Muscle of arm (tissue), 12 donors: Measurements from ENCODE around the gene TPPP2. TPM values are rescaled to one million over a fixed set of nuclear protein-coding genes. Genes with fewer than 3 reads are reported as not detected.
A peak's percentile ranks its signal among the peaks of the same experiment; 100 is the strongest.
"Not testable (repeated sequence)": the region's sequence is repeated elsewhere in the genome, so short reads cannot be mapped to it uniquely, and the experiment has no call there.

Experiments
- DNase-seq: peaks from one replicate; pipeline ENCODE4 v3.0.0-alpha.2; 2013
- polyA plus RNA-seq, 12 donors: library from polyadenylated mRNA; unstranded; fragments of 120-200 nt; gene quantifications; one replicate each; pipeline ENCODE4 v1.2.1, GENCODE V29; 2013; ENCODE audit not compliant: insufficient read length in 12 of 12

The TPPP2 gene
- polyA plus RNA-seq, 12 donors: 0.34 to 0.78 (median 0.59) TPM; not detected in 2

DNA sequence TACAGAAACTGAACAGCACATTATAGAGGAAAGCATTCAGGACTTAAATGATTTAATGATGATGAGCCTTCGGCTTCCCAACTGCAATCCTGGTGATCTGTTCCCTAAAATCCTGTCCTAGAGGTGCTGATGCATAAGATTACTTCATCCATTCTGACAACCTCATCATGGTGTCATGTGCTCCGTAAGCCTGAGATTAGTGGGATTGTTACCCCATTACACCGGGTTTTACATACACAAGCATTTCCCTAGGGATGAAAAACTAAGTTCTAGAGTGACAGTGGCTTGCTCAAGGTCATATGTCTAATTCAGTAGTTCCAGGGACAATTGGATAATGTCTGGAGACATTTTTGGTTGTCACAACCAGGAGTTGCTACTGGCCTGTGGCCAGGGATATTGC, 7.1 kb downstream of the TPPP2 start:
- DNase-seq: no peak

- DNase-seq: peak; percentile 92
Observed at GRCh38 chr14:21038441-21039422, 8.7 kb downstream of the TPPP2 start.

DNA sequence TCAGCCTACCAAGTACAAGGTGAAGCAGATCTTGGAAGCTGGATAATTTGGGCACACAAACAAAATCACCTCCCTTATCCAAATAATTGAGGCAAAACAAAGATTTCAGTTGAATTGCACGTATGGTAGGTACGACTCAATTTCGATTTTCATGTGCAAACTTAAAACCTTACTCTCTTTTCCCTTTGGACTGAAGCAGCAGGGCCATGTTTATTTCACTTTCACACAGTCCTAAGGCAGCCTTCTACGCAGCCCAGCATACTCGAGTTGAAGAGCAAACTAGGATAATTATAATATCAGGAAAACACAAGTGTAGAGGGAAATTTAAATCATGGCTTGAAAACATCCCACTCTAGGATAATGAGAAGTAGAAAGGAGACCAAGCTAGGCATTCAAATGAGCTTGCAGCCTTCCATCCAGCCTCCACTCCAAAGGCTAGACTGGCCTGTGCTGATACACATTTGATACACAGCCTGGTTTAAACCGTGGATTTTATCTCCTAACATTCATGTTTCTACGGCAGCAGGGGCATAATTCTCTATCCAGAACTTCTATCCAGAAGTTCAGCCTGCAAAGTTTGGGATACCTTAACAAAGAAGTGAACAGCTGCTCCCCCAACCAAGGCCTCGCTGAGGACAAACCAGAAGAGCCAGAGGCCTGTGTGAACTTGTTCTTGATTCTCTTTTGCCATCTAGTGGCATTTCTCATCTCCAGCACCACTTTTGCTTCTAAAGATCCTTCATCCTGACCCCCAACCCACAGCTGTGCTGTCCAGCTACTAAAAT, 9.8 kb downstream of the TPPP2 start:
- peak; percentile 80 for DNase-seq

- no peak for DNase-seq
Observed at GRCh38 chr14:21040370-21040925, 10.4 kb downstream of the TPPP2 start.

DNA sequence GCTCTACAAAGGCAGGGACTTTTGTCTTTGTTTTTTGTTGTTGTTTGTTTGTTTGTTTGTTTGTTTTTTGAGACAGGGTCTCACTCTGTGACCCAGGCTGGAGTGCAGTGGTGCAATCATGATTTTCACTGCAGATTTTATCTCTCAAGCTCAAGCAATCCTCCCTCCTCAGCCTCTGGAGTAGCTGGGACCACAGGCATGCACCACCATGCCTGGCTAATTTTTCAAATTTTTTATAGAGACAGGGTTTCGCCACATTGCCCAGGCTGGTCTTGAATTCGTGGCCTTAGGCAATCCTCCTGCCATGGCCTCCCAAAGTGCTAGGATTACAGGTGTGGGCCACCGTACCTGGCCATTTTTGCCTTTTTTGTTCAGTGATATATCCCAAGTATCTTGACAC, 10.9 kb downstream of the TPPP2 start:
- DNase-seq: not testable (repeated sequence)

DNA sequence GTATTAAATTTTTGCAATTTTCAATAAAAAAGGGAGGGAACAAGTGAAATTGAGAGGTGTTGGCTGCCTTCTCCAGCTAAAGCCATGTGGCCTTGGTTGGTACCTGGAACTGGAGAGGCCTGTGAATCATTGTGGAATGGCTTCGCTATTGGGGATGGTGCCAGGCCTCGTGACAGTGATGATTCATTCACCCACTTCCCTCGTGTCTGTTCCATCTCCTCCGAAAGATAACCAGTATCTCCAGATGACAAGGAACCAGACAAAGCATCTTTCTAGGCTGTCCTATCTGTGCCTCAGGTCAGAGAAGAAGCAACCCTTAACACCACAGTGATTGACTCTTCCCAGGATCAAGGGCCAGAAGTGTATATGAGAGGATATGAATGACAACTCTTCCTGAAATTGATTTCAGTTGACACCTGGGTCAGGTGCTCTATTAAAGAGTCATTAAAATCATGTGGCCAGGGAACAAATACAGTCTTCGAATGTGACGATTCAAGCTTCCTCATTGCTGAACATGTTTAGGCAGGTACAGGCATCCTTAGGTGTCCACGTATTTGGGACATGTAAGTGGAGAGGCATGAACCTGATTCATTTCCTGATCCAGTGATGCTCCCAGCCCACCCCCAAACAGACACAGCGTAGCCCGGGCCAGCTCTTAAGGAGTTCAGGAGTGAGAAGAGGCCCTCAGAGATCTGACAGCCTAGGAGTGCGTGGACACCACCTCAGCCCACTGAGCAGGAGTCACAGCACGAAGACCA, 11.8 kb downstream of the TPPP2 start, which contains the start of gene RNASE7:
RNASE7 (plus strand) TSS at position 687 of the 758 bp plus-strand sequence. CDS start 631 bp downstream, outside the sequence.
- DNase-seq: no peak

DNA sequence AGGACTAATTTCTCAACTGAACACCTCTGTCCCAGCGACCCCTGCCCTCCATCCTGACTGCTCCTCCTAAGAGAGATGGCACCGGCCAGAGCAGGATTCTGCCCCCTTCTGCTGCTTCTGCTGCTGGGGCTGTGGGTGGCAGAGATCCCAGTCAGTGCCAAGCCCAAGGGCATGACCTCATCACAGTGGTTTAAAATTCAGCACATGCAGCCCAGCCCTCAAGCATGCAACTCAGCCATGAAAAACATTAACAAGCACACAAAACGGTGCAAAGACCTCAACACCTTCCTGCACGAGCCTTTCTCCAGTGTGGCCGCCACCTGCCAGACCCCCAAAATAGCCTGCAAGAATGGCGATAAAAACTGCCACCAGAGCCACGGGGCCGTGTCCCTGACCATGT, 12.9 kb downstream of the TPPP2 start:
- DNase-seq: no peak

- DNase-seq: no peak
Observed at GRCh38 chr14:21043387-21043973, 13.5 kb downstream of the TPPP2 start.

- no peak for DNase-seq
Observed at GRCh38 chr14:21043974-21044618, 14.1 kb downstream of the TPPP2 start.

- no peak for DNase-seq
Observed at GRCh38 chr14:21047378-21047781, 17.4 kb downstream of the TPPP2 start.

- DNase-seq: no peak
Observed at GRCh38 chr14:21048638-21049037, 18.6 kb downstream of the TPPP2 start.

- no peak for DNase-seq
Observed at GRCh38 chr14:21049271-21049673, 19.3 kb downstream of the TPPP2 start.

GRCh38 chr14:21050597-21050996, 20.6 kb downstream of the TPPP2 start:
- DNase-seq: no peak

GRCh38 chr14:21053184-21054122, 23.4 kb downstream of the TPPP2 start:
- DNase-seq: no peak

GRCh38 chr14:21054123-21054767, 24.2 kb downstream of the TPPP2 start:
- DNase-seq: no peak

DNA sequence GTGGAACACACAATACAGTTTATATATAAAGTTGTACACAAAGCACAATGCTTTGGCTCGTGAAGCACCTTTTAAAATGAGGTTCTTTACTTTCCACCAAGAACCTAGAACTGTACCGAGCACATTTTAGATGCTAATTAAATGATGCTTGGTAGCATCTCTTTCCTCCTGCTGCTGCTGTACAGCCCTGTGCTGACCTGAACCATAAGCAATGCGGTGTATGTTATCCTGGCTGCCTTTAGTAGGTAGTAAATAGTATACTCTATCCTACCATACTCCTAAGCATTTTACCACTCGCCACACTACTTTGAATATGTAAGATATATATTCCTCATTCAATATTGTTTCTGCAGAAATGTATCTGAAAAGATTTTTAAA, 24.7 kb downstream of the TPPP2 start:
- no peak for DNase-seq

GRCh38 chr14:21055432-21056117, 25.6 kb downstream of the TPPP2 start:
- DNase-seq: peak; percentile 21

- peak; percentile 21 for DNase-seq
Observed at GRCh38 chr14:21056520-21057163, 26.6 kb downstream of the TPPP2 start.
